HTR-8/SVneo (cell line): Measurements from ENCODE around the gene CLEC1A.

Experiments used
- DNase-seq: peaks from one replicate; pipeline ENCODE4 v3.0.0; 2011; ENCODE audit warnings: low spot score, mixed read lengths; ENCODE audit not compliant: insufficient read length
- FAIRE-seq: peaks from 2 replicates; lab custom pipeline; 2011; peaks lifted over from hg19 to GRCh38; lab: Jason Lieb, UNC

Gene CLEC1A, protein sequence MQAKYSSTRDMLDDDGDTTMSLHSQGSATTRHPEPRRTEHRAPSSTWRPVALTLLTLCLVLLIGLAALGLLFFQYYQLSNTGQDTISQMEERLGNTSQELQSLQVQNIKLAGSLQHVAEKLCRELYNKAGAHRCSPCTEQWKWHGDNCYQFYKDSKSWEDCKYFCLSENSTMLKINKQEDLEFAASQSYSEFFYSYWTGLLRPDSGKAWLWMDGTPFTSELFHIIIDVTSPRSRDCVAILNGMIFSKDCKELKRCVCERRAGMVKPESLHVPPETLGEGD

DNA sequence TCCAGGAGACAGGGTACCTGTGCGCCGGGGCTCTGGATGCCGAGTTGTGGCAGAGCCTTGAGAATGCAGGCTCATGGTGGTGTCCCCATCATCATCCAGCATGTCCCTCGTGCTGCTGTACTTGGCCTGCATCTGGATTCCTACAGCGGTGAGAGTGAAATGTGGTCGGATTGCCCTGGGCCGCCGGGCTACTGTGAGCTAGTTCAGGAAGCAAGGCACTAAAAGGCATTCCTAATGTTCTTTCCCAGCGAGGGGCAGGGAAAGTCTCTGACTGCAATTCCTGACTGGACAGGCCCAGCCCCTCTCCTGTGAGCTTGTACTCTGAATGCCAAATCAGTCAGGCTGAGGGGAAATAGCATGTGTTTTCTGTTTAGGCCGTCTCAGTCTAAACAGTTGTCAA, at the start of gene CLEC1A:
Gene CLEC1A (minus strand): TSS at position 195 of the 400 bp plus-strand sequence. CDS start 63 bp downstream, at position 132.
- FAIRE-seq (no peak), DNase-seq (no peak)

DNA sequence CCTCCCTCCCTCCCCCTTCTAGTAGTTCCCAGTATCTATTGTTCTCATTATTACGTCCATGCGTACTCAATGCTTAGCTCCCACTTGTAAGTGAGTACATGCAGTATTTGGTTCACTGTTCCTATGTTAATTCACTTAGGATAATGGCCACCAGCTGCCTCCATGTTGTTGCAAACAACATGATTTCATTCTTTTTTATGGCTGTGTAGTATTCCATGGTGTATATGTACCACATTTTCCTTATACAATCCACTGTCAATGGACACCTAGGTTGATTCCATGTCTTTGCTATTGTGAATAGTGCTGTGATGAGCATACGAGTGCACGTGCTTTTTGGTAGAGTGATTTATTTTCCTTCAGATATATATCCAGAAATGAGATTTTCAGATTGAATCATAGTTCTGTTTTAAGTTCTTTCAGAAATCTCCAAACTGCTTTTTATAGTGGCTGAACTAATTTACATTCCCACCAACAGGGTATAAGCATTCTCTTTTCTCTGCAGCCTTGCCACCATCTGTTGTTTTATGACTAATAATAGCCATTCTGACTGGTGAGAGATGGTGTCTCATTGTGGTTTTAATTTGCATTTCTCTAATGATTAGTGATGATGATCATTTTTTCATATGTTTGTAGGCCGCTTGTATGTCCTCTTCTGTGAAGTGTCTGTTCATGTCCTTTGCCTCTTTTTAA, 49.1 kb upstream of the CLEC1A start:
- DNase-seq (no peak), FAIRE-seq (peak; percentile 20)

DNA sequence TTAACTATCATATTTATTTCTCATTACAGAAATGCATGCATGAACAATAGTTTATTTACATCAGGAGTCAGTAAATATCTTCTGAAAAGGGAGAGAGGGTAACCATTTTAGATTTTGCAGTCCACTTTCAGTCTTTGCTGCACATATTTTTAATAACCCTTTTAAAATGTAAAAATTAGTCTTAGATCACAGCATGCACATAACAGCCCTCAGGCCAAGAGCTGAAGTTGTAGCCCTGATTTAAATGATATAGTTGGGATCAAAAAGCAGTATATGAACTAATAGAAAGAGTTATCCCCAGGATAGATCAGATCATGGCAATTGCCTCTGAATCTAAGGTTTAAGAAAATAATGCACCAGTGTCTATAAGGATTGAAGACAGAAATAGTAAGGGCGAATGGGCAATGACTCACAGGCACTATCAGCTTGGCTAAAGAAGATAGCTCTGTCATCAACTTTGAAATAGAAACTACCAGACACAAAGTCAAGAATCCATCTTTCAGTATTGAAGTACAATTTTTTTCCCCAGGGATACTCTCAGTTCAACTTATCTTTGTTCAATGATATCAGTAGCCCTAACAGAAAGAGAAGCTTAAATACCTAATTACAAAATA, 44.3 kb upstream of the CLEC1A start:
- FAIRE-seq (no peak), DNase-seq (no peak)

DNA sequence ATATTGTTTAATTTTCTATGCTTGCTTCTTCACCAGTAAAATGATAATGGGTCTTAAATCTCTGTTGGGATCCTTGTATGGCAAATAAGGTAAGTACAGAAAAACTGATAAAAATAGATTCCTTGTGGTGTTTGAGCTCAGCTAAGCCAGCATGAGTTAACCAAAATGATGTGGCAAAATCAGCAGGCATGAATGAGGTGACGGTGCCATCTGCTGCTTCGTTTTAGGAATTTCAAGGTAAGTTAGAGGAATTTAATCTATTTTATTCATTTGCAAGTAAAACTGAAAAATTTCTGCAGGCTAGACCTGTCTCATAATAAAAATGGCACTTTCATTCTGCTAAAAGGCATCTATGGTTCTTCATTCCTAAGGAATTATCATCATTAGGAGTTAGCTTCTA, 41.2 kb upstream of the CLEC1A start:
- DNase-seq (peak; percentile 32), FAIRE-seq (peak; percentile 4)

GRCh38 chr12:10136637-10137205, 37.9 kb upstream of the CLEC1A start:
- DNase-seq: no peak
- FAIRE-seq: no peak

DNA sequence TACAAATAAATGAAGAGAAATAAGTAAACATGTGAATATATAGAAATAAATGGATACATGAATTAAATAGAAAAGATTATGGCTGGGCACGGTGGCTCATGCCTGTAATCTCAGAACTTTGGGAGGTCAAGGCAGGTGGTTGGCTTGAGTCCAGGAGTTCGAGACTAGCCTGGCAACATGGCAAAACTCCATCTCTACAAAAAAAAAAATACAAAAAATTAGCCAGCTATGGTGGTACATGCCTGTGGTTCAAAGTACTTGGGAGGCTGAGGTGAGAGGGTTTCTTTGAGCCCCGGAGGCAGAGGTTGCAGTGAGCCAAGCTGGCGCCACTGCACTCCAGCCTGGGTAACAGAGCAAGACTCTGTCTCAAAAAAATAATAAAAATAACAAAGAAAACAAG, 36.3 kb upstream of the CLEC1A start:
- FAIRE-seq (no peak), DNase-seq (no peak)

DNA sequence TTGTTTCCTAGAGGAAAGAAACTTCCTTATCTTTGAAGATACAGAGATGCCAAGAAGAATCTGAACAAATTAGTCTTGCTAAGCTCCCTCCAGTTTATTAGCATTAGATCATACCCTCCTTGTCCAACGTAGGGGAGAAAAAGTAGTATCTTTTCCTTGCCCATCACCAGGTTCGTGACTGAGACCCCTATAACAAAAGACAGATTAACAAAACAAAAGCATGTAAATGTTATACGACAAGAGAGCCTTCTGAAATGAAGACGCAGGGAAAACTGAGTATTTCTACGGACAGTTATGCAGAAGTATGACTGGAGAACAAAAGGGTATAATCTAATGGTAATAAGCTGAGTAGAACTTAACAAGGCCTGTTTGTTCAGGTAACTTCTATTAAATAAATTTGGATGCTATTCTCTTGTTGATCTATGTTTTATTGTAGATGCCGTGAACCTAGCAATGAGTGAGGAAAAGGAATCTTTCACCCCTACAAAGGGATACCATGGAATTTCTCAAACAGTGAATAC, 34.1 kb upstream of the CLEC1A start:
- DNase-seq (no peak), FAIRE-seq (no peak)

DNA sequence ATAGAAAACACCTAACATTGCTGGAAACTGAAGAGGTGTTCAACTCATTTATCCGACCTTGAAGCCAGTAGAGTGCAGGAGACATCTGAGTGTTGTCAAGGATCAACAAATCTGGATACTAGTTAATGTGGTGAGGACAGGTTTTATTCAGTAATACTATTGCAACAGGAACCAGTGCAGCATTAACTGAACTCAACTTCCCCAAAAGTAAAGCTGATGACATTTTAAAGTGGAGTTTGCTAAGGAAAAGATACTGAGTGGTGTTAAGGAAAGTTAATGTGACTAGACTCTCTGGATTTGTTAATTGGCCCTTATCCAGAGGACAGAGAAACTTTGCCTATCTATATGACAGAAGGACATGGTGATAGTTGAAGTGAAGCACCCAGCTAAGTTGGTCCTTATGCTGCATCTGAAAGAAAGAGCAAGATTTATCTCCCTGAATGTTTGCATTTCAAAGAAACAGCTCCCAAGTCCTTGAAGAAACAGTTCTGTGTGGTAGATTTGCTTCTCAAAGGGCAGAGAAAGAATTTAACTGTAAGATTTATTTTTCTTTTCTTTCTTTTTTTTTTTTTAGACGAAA, 32.4 kb upstream of the CLEC1A start:
- FAIRE-seq (no peak), DNase-seq (no peak)

GRCh38 chr12:10130042-10130441, 31.3 kb upstream of the CLEC1A start, which contains the start of gene CLEC7A:
Gene CLEC7A (minus strand): TSS chr12:10130199. CDS start chr12:10130082, 117 bp downstream.
- no peak for FAIRE-seq
- no peak for DNase-seq

DNA sequence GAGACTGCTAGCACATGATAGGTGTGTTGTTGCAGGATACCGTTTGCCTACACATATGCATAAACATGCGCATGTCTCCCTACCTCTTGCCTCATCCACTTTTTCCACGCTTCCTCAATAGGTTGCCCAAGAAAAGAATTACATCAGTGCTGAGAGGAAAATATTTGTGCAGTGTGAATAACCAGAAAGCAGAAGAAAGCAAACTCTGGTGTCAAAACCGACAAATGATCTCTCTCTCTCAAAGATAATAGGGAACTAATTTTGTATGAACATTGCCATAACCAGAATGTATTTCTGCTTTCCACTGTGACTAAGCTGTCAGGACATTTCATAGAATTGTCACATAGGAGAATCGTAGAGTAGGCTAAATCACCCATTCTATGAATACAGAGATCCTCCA, 29.9 kb upstream of the CLEC1A start:
- FAIRE-seq (no peak), DNase-seq (no peak)

DNA sequence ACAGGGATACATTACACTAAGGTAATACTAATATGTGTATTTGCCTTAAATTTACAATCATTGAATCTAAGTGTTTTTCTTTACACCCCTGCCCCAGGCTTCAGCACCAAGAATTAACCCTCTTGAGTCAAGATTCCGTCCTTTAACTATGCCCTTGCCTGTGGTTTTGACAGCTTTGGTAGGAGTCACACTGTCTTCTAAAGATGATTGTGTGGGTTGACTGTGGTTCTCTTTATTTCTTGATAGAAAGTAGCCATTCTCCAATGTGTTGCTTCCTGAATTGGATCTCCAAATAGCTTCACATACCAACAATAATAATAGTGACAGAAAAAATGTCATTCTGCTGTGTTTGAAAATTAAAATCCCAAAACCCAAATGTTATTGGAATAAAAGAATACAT, 27.6 kb upstream of the CLEC1A start:
- DNase-seq: no peak
- FAIRE-seq: no peak

GRCh38 chr12:10122689-10123088, 23.9 kb upstream of the CLEC1A start:
- no peak for FAIRE-seq

GRCh38 chr12:10121278-10121677, 22.5 kb upstream of the CLEC1A start:
- FAIRE-seq (no peak), DNase-seq (no peak)

More at GRCh38 chr12:10122689-10123088, 23.9 kb upstream of the CLEC1A start:
- no peak for DNase-seq

DNA sequence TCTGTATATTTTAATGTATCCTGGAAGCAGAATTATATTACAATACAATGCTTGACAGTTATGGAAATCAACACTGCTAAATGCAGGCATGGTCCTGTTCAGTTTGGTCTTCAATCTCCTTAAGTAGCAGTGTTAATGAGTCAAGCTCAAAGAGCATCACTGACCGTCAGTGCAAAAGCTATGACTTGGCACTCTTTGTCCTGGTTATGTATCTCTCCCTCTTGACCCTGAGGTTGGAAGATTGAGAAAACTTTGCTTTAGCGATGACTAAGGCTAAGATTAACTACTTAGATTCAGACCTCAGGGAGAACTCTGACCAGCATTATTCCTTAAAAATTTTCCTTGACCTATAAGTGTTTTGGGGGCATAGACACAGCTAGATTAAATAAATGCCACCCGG, 20.3 kb upstream of the CLEC1A start:
- FAIRE-seq: no peak
- DNase-seq: no peak

GRCh38 chr12:10115890-10116289, 17.1 kb upstream of the CLEC1A start:
- DNase-seq: no peak
- peak; percentile 36 for FAIRE-seq

- FAIRE-seq (no peak), DNase-seq (no peak)
Observed at GRCh38 chr12:10115311-10115710, 16.5 kb upstream of the CLEC1A start.

DNA sequence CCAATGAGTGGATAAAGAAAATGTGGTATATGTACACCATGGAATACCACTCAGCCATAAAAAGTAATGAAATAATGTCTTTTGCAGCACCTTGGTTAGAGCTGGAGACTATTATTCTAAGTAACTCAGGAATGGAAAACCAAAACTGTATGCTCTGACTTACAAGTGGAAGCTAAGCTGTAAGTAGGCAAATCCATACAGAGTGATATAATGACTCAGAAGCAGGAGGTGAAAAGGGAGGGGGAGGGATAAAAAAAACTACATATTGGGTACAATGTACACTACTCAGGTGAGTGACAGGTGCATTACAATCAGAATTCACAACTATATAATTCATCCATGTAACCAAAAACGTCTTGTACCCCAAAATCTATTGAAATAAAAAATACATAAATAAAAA, 15.1 kb upstream of the CLEC1A start:
- no peak for FAIRE-seq
- no peak for DNase-seq

GRCh38 chr12:10113075-10113474, 14.3 kb upstream of the CLEC1A start:
- no peak for FAIRE-seq
- DNase-seq: no peak

DNA sequence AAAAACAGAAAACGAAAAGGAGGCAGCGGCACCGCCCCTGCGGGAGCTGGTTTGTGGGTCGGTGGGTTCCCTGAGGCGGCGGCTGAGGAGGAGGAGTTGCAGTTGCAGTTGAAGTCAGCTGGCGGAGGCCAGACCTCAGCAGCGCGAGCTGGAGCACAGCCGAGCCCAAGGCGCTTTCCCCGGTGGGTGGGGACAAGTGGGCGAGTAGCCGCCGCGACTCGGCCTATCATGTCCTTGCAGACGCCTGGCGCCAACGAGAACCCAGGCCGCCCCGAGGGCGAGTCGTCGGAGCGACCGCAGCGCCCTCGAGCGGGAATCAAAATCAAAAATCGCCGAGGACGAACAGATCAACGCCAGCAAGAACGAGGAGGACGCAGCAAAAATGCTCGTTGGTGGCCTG, 12.7 kb upstream of the CLEC1A start:
- no peak for DNase-seq
- no peak for FAIRE-seq

- DNase-seq (no peak), FAIRE-seq (no peak)
Observed at GRCh38 chr12:10110256-10110844, 11.6 kb upstream of the CLEC1A start.
